H9 (cell line): ENCODE data around the gene MIER2. TPM values are rescaled to one million over a fixed set of nuclear protein-coding genes. Genes with fewer than 3 reads are reported as not detected.

Source experiments
- DNase-seq: peaks from one replicate; pipeline ENCODE4 v3.0.0-alpha.2; 2017
- H2AFZ ChIP-seq: one replicate; pipeline ENCODE4 v1.6.1; 2013; ENCODE audit warnings: mild to moderate bottlenecking, low read length, control low read depth, moderate library complexity
- H2AK5ac ChIP-seq: 2 replicates; pipeline ENCODE4 v1.6.1; 2013; ENCODE audit warnings: low read length, control low read depth, mixed read lengths; ENCODE audit not compliant: insufficient read length
- H2BK120ac ChIP-seq: one replicate; pipeline ENCODE4 v1.6.1; 2013; ENCODE audit warnings: low read depth, mild to moderate bottlenecking, low read length, control low read depth, inconsistent platforms; ENCODE audit not compliant: poor library complexity, severe bottlenecking
- H2BK12ac ChIP-seq: 2 replicates; pipeline ENCODE4 v1.6.1; 2013; ENCODE audit warnings: low read length, control low read depth, mixed read lengths, low read depth; ENCODE audit not compliant: insufficient read length
- H2BK15ac ChIP-seq: 2 replicates; pipeline ENCODE4 v1.6.1; 2013; ENCODE audit warnings: low read depth, low read length, control low read depth
- H2BK20ac ChIP-seq: one replicate; pipeline ENCODE4 v1.6.1; 2013; ENCODE audit warnings: low read depth, mild to moderate bottlenecking, low read length, control low read depth, inconsistent platforms; ENCODE audit not compliant: poor library complexity, severe bottlenecking
- H2BK5ac ChIP-seq: 2 replicates; pipeline ENCODE4 v1.6.1; 2013; ENCODE audit warnings: low read length, control low read depth, mixed read lengths; ENCODE audit not compliant: insufficient read length
- H3K14ac ChIP-seq: 2 replicates; pipeline ENCODE4 v1.6.1; 2013; ENCODE audit warnings: low read length, control low read depth; ENCODE audit not compliant: insufficient read depth
- H3K18ac ChIP-seq: 2 replicates; pipeline ENCODE4 v1.6.1; 2013; ENCODE audit warnings: low read depth, mild to moderate bottlenecking, mixed read lengths, low read length, control low read depth; ENCODE audit not compliant: insufficient read length
- H3K23ac ChIP-seq: 2 replicates; pipeline ENCODE4 v1.6.1; 2013; ENCODE audit warnings: low read length, control low read depth, mixed read lengths, low read depth; ENCODE audit not compliant: insufficient read length
- H3K23me2 ChIP-seq: 2 replicates; pipeline ENCODE4 v1.6.1; 2013; ENCODE audit warnings: low read depth, mild to moderate bottlenecking, mixed read lengths, low read length, control low read depth; ENCODE audit not compliant: insufficient read length, poor library complexity, severe bottlenecking
- H3K27ac ChIP-seq: 2 replicates; pipeline ENCODE4 v1.5.1; 2013; ENCODE audit warnings: low read length, control low read depth, mixed read lengths, low read depth; ENCODE audit not compliant: insufficient read length
- H3K27me3 ChIP-seq: 2 replicates; pipeline ENCODE4 v1.6.1; 2013; ENCODE audit warnings: low read length, control low read depth, inconsistent platforms; ENCODE audit not compliant: insufficient read depth
- H3K4ac ChIP-seq: 2 replicates; pipeline ENCODE4 v1.6.1; 2013; ENCODE audit warnings: low read depth, mild to moderate bottlenecking, control low read depth, inconsistent platforms, low read length, moderate library complexity
- H3K4me1 ChIP-seq: 2 replicates; pipeline ENCODE4 v1.6.1; 2013; ENCODE audit warnings: low read length, control low read depth, inconsistent platforms; ENCODE audit not compliant: insufficient read depth
- H3K4me2 ChIP-seq: 2 replicates; pipeline ENCODE4 v1.6.1; 2013; ENCODE audit warnings: low read length, control low read depth, mixed read lengths; ENCODE audit not compliant: insufficient read length, insufficient read depth
- H3K56ac ChIP-seq: 2 replicates; pipeline ENCODE4 v1.6.1; 2013; ENCODE audit warnings: low read depth, mild to moderate bottlenecking, mixed read lengths, low read length, control low read depth; ENCODE audit not compliant: insufficient read length
- H3K79me1 ChIP-seq: 2 replicates; pipeline ENCODE4 v1.6.1; 2013; ENCODE audit warnings: low read depth, mild to moderate bottlenecking, moderate library complexity, low read length, control low read depth, inconsistent platforms; ENCODE audit not compliant: insufficient read depth, poor library complexity, severe bottlenecking
- H3K79me2 ChIP-seq: 2 replicates; pipeline ENCODE4 v1.6.1; 2013; ENCODE audit warnings: low read length, control low read depth, inconsistent platforms; ENCODE audit not compliant: insufficient read depth
- H3K9ac ChIP-seq: 2 replicates; pipeline ENCODE4 v1.6.1; 2013; ENCODE audit warnings: low read length, control low read depth, mixed read lengths; ENCODE audit not compliant: insufficient read length; ENCODE audit errors: extremely low read depth
- H3K9me3 ChIP-seq: one replicate; pipeline ENCODE4 v1.6.1; 2013; ENCODE audit warnings: low read depth, low read length, inconsistent platforms; ENCODE audit not compliant: control insufficient read depth
- H3T11ph ChIP-seq: one replicate; pipeline ENCODE4 v1.6.1; 2013; ENCODE audit warnings: mild to moderate bottlenecking, low read length, control low read depth, inconsistent platforms
- H4K20me1 ChIP-seq: one replicate; pipeline ENCODE4 v1.6.1; 2013; ENCODE audit not compliant: control insufficient read depth, insufficient read length, insufficient read depth
- H4K5ac ChIP-seq: 2 replicates; pipeline ENCODE4 v1.6.1; 2013; ENCODE audit warnings: low read depth, mild to moderate bottlenecking, mixed read lengths, low read length, control low read depth; ENCODE audit not compliant: insufficient read length
- H4K8ac ChIP-seq: replicated peaks from 2 replicates; pipeline ENCODE4 v1.6.1; 2013; ENCODE audit warnings: low read length, control low read depth, mixed read lengths, low read depth; ENCODE audit not compliant: insufficient read length
- H4K91ac ChIP-seq: 2 replicates; pipeline ENCODE4 v1.6.1; 2013; ENCODE audit warnings: low read depth, mild to moderate bottlenecking, moderate library complexity, mixed read lengths, low read length, control low read depth; ENCODE audit not compliant: insufficient read length
- H3K27ac Mint-ChIP-seq, 3 experiments: 2 replicates in 2 of 3; 3 replicates in 1 of 3; pipeline ENCODE4 v1.8.0; 2020 to 2021; ENCODE audit warnings: mixed read lengths in 3 of 3, mild to moderate bottlenecking in 1 of 3, moderate library complexity in 1 of 3
- H3K27me3 Mint-ChIP-seq: 2 replicates; pipeline ENCODE4 v1.8.0; 2021; ENCODE audit warnings: low read depth, mild to moderate bottlenecking, moderate library complexity, mixed read lengths
- H3K36me3 Mint-ChIP-seq, 3 experiments: 2 replicates in 2 of 3; 3 replicates in 1 of 3; pipeline ENCODE4 v1.8.0; 2020 to 2021; ENCODE audit warnings: low read depth in 3 of 3, mixed read lengths in 3 of 3; ENCODE audit not compliant: insufficient read depth in 1 of 3
- H3K4me1 Mint-ChIP-seq, 2 experiments: 2 replicates each; pipeline ENCODE4 v1.8.0; 2020; ENCODE audit warnings: mixed read lengths in 2 of 2
- H3K4me3 Mint-ChIP-seq, 2 experiments: 2 replicates in 1 of 2; 3 replicates in 1 of 2; pipeline ENCODE4 v1.8.0; 2020 to 2021; ENCODE audit warnings: mild to moderate bottlenecking in 2 of 2, mixed read lengths in 2 of 2, moderate library complexity in 1 of 2
- H3K9me3 Mint-ChIP-seq, 2 experiments: 2 replicates in 1 of 2; 3 replicates in 1 of 2; pipeline ENCODE4 v1.8.0; 2020; ENCODE audit warnings: mild to moderate bottlenecking in 2 of 2, mixed read lengths in 2 of 2, moderate library complexity in 1 of 2
- WGBS: extraction: QIAGEN DNeasy Blood & Tissue Kit; methylation state at CpG from one replicate; pipeline ENCODE4 v1.1.7; 2013; ENCODE audit warnings: missing lambda C conversion rate, low lambda C conversion rate, mixed read lengths; ENCODE audit not compliant: insufficient read length; ENCODE audit errors: extremely low coverage; 5-methylcytosine and 5-hydroxymethylcytosine counted together
- total RNA-seq: library from RNA; stranded (reverse); gene quantifications from 2 replicates; pipeline ENCODE4 v1.2.1, GENCODE V29; 2021
- TF ChIP-seq, protein P1 (sequence below): fragments of 200-600 bp; sonication (generic); conservative IDR thresholded peaks from 3 replicates; pipeline ENCODE4 v1.8.0; 2021; ENCODE audit warnings: antibody characterized with exemption, mild to moderate bottlenecking

Gene MIER2
- total RNA-seq, 1 experiment from 2014 or later, result 60.5 TPM

DNA sequence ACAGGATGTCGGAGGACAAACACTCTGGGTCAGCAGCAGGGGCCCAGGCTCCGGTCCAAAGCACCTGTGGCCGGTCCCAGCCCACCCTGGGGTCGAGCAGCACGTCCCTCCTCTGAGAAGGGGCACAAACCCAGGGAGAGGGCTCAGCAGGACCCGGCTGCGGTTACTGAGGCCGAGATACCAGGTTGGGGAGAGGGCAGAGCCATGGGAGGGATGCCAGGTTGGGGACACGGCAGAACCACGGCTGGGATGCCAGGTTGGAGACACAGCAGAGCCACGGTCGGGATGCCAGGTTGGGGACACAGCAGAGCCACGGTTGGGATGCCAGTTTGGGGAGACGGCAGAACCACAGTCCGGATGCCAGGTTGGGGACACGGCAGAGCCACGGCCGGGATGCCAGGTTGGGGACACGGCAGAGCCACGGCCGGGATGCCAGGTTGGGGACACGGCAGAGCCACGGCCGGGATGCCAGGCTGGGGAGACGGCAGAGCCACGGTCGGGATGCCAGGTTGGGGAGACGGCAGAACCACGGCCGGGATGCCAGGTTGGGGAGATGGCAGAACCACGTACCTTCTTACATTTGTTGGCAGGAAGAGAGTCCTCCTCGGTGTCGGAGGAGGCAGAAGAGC, 18.5 kb downstream of the MIER2 start:
- Histone ChIP-seq H3K18ac (no peak overlapping the region), H3K79me1 (peaks cover 5% of the 10 kb centered on the region), H4K5ac (no peak overlapping the region), H2BK20ac (no peak overlapping the region), H2AFZ (no peak overlapping the region), H3K14ac (no peak overlapping the region), H2BK15ac (no peak overlapping the region), H3K23ac (no peak overlapping the region), H4K8ac (no peak overlapping the region), H2BK5ac (no peak overlapping the region), H4K20me1 (no peaks in the 10 kb centered on the region), H3T11ph (no peak overlapping the region), H3K9me3 (no peaks in the 10 kb centered on the region), H3K79me2 (no peaks in the 10 kb centered on the region; the same call in 1 of the 2 replicates), H3K4ac (no peak overlapping the region), H3K27ac (no peak overlapping the region), H2BK12ac (no peak overlapping the region), H2BK120ac (no peak overlapping the region), H3K4me2 (no peak overlapping the region), H3K56ac (no peak overlapping the region), H3K23me2 (no peaks in the 10 kb centered on the region), H3K4me1 (no peaks in the 10 kb centered on the region), H2AK5ac (no peak overlapping the region), H3K9ac (no peak overlapping the region), H3K27me3 (no peaks in the 10 kb centered on the region), H4K91ac (no peak overlapping the region)
- Mint-ChIP-seq H3K4me3 (no peak overlapping the region), H3K36me3 (peaks cover 51 to 61% (median 54%) of the 10 kb centered on the region in 3 experiments), H3K27me3 (no peaks in the 10 kb centered on the region), H3K9me3 (peaks cover 9 to 12% of the 10 kb centered on the region in 2 experiments), H3K4me1 (no peaks in the 10 kb centered on the region), H3K27ac (no peak overlapping the region)
- WGBS, result no CpG with 5 or more reads among the region's 33 CpGs
- TF ChIP-seq, protein P1, sequence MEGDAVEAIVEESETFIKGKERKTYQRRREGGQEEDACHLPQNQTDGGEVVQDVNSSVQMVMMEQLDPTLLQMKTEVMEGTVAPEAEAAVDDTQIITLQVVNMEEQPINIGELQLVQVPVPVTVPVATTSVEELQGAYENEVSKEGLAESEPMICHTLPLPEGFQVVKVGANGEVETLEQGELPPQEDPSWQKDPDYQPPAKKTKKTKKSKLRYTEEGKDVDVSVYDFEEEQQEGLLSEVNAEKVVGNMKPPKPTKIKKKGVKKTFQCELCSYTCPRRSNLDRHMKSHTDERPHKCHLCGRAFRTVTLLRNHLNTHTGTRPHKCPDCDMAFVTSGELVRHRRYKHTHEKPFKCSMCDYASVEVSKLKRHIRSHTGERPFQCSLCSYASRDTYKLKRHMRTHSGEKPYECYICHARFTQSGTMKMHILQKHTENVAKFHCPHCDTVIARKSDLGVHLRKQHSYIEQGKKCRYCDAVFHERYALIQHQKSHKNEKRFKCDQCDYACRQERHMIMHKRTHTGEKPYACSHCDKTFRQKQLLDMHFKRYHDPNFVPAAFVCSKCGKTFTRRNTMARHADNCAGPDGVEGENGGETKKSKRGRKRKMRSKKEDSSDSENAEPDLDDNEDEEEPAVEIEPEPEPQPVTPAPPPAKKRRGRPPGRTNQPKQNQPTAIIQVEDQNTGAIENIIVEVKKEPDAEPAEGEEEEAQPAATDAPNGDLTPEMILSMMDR, result no peak
- DNase-seq, result no peak
